Cerebellar nuclear complex (tissue), 1 donor: ENCODE results near the gene SPEM1.

Source experiments
- DNase-seq, 2 experiments: peaks; one replicate each; lab custom pipeline; 2025; lab: John Stamatoyannopoulos, UW

Gene SPEM1

GRCh38 chr17:7419819-7420610 lies at the start of gene SPEM1:
Gene SPEM1, plus strand, starts transcription at chr17:7420324. Its CDS starts 61 bp downstream, at chr17:7420385.
- no peak for DNase-seq

GRCh38 chr17:7370853-7371252 lies 49.3 kb upstream of the SPEM1 start:
- DNase-seq, result no peak

- no peak for DNase-seq
Observed at GRCh38 chr17:7374353-7374752, 45.8 kb upstream of the SPEM1 start.

GRCh38 chr17:7379134-7379533 lies 41.0 kb upstream of the SPEM1 start:
- DNase-seq, result no peak

GRCh38 chr17:7380321-7380720 lies 39.8 kb upstream of the SPEM1 start:
- no peak for DNase-seq

GRCh38 chr17:7380855-7381683 lies 39.1 kb upstream of the SPEM1 start, which contains the start of gene TNK1:
Gene TNK1, plus strand, starts transcription at chr17:7381089. Its CDS starts 1,838 bp downstream, at chr17:7382927.
- no peak for DNase-seq

- DNase-seq, result no peak
Observed at GRCh38 chr17:7382901-7383300, 37.2 kb upstream of the SPEM1 start.

GRCh38 chr17:7383371-7383741 lies 36.8 kb upstream of the SPEM1 start:
- DNase-seq, result no peak

- no peak for DNase-seq
Observed at GRCh38 chr17:7383742-7384488, 36.2 kb upstream of the SPEM1 start.

GRCh38 chr17:7384489-7385081 lies 35.5 kb upstream of the SPEM1 start:
- no peak for DNase-seq

- DNase-seq, result no peak
Observed at GRCh38 chr17:7388856-7389255, 31.3 kb upstream of the SPEM1 start.

GRCh38 chr17:7389924-7390910 lies 29.9 kb upstream of the SPEM1 start:
- DNase-seq, result no peak

- DNase-seq, result no peak
Observed at GRCh38 chr17:7391307-7391706, 28.8 kb upstream of the SPEM1 start.

GRCh38 chr17:7392696-7393612 lies 27.2 kb upstream of the SPEM1 start:
- DNase-seq, result no peak

GRCh38 chr17:7393613-7394451 lies 26.3 kb upstream of the SPEM1 start:
- DNase-seq, result no peak

- peak in 1 of 2 experiments; percentile 46 for DNase-seq
Observed at GRCh38 chr17:7394452-7395191, 25.5 kb upstream of the SPEM1 start, which contains the start of gene PLSCR3. Gene PLSCR3, minus strand, starts transcription at chr17:7394525. Its CDS starts 415 bp downstream, at chr17:7394110.

- no peak for DNase-seq
Observed at GRCh38 chr17:7396147-7396546, 24.0 kb upstream of the SPEM1 start.

- no peak for DNase-seq
Observed at GRCh38 chr17:7398612-7399011, 21.5 kb upstream of the SPEM1 start.
